Endothelial cell of umbilical vein (primary cell): ENCODE measurements around the gene SETD2. TPM values are rescaled to one million over a fixed set of nuclear protein-coding genes. Genes with fewer than 3 reads are reported as not detected.
"Not testable (repeated sequence)": the region's sequence is repeated elsewhere in the genome, so short reads cannot be mapped to it uniquely, and the experiment has no call there.

ENCODE experiments used
- BruUV-seq: library from RNA; stranded (reverse); fragments of 400-500 nt; replicated peaks from 2 replicates; lab custom pipeline; 2021; lab: Mats Ljungman, UMichigan
- CTCF ChIA-PET: fragments of 300-600, 350-600 bp; sonication (Branson Sonifier 250); formaldehyde crosslinking; loops from one replicate; lab custom pipeline; 2021; ENCODE audit warnings: antibody characterized with exemption, inconsistent platforms; lab: Charles Lee
- POLR2A ChIA-PET: fragments of 300-600, 350-600 bp; sonication (Branson Sonifier 250); formaldehyde crosslinking; loops from one replicate; lab custom pipeline; 2021; ENCODE audit warnings: antibody characterized with exemption, inconsistent platforms; lab: Charles Lee
- DNase-seq: peaks from one replicate; pipeline ENCODE4 v3.0.0-alpha.2; 2011; ENCODE audit warnings: low read depth, low spot score
- FAIRE-seq: peaks from 2 replicates; lab custom pipeline; 2011; peaks lifted over from hg19 to GRCh38; lab: Jason Lieb, UNC
- H2AFZ ChIP-seq: 2 replicates; pipeline ENCODE4 v1.6.0; 2012; ENCODE audit warnings: low read depth, low read length, control low read depth, inconsistent platforms
- H3K27ac ChIP-seq: 2 replicates; pipeline ENCODE4 v1.5.1; 2011; ENCODE audit warnings: low read depth, mild to moderate bottlenecking, control low read depth, low read length, moderate library complexity; ENCODE audit not compliant: insufficient read depth
- H3K27me3 ChIP-seq, 2 experiments: 2 replicates each; pipeline versions ENCODE4 v1.6.0 to v1.6.1; 2011; ENCODE audit warnings: low read length in 2 of 2, mixed read lengths in 1 of 2; ENCODE audit not compliant: control insufficient read depth in 2 of 2, insufficient read depth in 2 of 2
- H3K36me3 ChIP-seq, 2 experiments: 2 replicates in 1 of 2; 3 replicates in 1 of 2; pipeline ENCODE4 v1.5.1; 2011; ENCODE audit warnings: low read length in 2 of 2, mild to moderate bottlenecking in 1 of 2, moderate library complexity in 1 of 2; ENCODE audit not compliant: control insufficient read depth in 2 of 2, insufficient read depth in 2 of 2; ENCODE audit errors: extremely low read depth in 1 of 2
- H3K4me1 ChIP-seq: 3 replicates; pipeline ENCODE4 v1.5.1; 2011; ENCODE audit warnings: mild to moderate bottlenecking, low read length; ENCODE audit not compliant: control insufficient read depth, insufficient read depth; ENCODE audit errors: extremely low read depth
- H3K4me2 ChIP-seq: 2 replicates; pipeline ENCODE4 v1.6.1; 2011; ENCODE audit warnings: low read length, control low read depth, mixed read lengths; ENCODE audit not compliant: insufficient read depth
- H3K4me3 ChIP-seq, 3 experiments: fragments of 200-600 bp in 1 of 3; sonication (generic), shearing (Covaris generic) in 1 of 3; replicated peaks in 1 of 3; 2 replicates each; pipeline ENCODE4 v1.5.1; 2011 to 2016; ENCODE audit warnings: control low read depth in 3 of 3, low read length in 3 of 3, mild to moderate bottlenecking in 2 of 3, inconsistent platforms in 1 of 3, low read depth in 1 of 3, moderate library complexity in 1 of 3; ENCODE audit not compliant: insufficient read depth in 1 of 3
- H3K79me2 ChIP-seq: 2 replicates; pipeline ENCODE4 v1.6.0; 2012; ENCODE audit warnings: low read length, inconsistent platforms; ENCODE audit not compliant: control insufficient read depth, insufficient read depth
- H3K9ac ChIP-seq: replicated peaks from 2 replicates; pipeline ENCODE3; 2011; ENCODE audit warnings: low read length, control low read depth; ENCODE audit not compliant: insufficient read depth; ENCODE audit errors: extremely low read depth
- H3K9me1 ChIP-seq: replicated peaks from 3 replicates; pipeline ENCODE4 v1.6.0; 2011; ENCODE audit warnings: mild to moderate bottlenecking, low read length; ENCODE audit not compliant: control insufficient read depth, insufficient read depth; ENCODE audit errors: extremely low read depth
- H3K9me3 ChIP-seq: replicated peaks from 2 replicates; pipeline ENCODE4 v1.5.1; 2012; ENCODE audit warnings: low read length, inconsistent platforms; ENCODE audit not compliant: control insufficient read depth, insufficient read depth
- H4K20me1 ChIP-seq: replicated peaks from 2 replicates; pipeline ENCODE3; 2011; ENCODE audit warnings: mild to moderate bottlenecking, low read length; ENCODE audit not compliant: control insufficient read depth, insufficient read depth; ENCODE audit errors: extremely low read depth
- EZH2 ChIP-seq: IDR thresholded peaks from 2 replicates; pipeline ENCODE4 v1.6.1; 2012; ENCODE audit warnings: borderline replicate concordance, low read depth, mild to moderate bottlenecking, moderate library complexity, low read length, inconsistent platforms; ENCODE audit not compliant: severe bottlenecking
- FOS ChIP-seq: IDR thresholded peaks from 2 replicates; pipeline ENCODE4 v1.6.1; 2011; ENCODE audit warnings: mild to moderate bottlenecking, low read length, moderate library complexity, borderline replicate concordance; ENCODE audit not compliant: insufficient read depth
- GATA2 ChIP-seq: IDR thresholded peaks from 2 replicates; pipeline ENCODE4 v1.7.0; 2011; ENCODE audit warnings: low read depth, mild to moderate bottlenecking, moderate library complexity, mixed read lengths, low read length; ENCODE audit not compliant: insufficient read length, insufficient read depth
- POLR2A ChIP-seq: IDR thresholded peaks from 2 replicates; pipeline ENCODE4 v1.6.1; 2012; ENCODE audit warnings: low read depth, mild to moderate bottlenecking, control low read depth, low read length
- POLR2AphosphoS5 ChIP-seq: IDR thresholded peaks from 2 replicates; pipeline ENCODE4 v1.6.1; 2012; ENCODE audit warnings: low read depth, mild to moderate bottlenecking, control low read depth, low read length, moderate library complexity; ENCODE audit not compliant: insufficient read depth
- dilution Hi-C: fragments of 300-500 bp; cut with MboI; formaldehyde crosslinking; loops from one replicate; pipeline ENCODE4 v1.15.0; 2019; ENCODE audit warnings: low sequenced_read_pairs; ENCODE audit not compliant: extremely low pct_ligation_motif_present
- intact Hi-C: fragments of 100-400 bp; cut with micrococcal nuclease; formaldehyde crosslinking; loops from one replicate; pipeline ENCODE4 v1.10.0; 2022
- polyA plus RNA-seq, 4 experiments: library from polyadenylated mRNA; depleted of rRNA in 3 of 4; stranded (reverse) in 3 of 4; unstranded in 1 of 4; fragments of >200 nt; gene quantifications; 2 replicates each; pipeline versions ENCODE4 v1.2.1 to v1.2.3, GENCODE V29; 2011 to 2012; ENCODE audit warnings: missing spikeins in 1 of 4
- total RNA-seq: library from RNA; stranded (reverse); gene quantifications from 2 replicates; pipeline ENCODE4 v1.2.3, GENCODE V29; 2021
- TF ChIP-seq, protein P1 (sequence below): IDR thresholded peaks from 2 replicates; pipeline ENCODE4 v1.6.1; 2011; ENCODE audit not compliant: insufficient read depth, insufficient read length

The SETD2 gene
- total and polyA plus RNA-seq, 2 donors (not counting 3 experiments of a cell fraction or from before 2014, with no cell fraction given) = 13.7 to 41.4 TPM

DNA sequence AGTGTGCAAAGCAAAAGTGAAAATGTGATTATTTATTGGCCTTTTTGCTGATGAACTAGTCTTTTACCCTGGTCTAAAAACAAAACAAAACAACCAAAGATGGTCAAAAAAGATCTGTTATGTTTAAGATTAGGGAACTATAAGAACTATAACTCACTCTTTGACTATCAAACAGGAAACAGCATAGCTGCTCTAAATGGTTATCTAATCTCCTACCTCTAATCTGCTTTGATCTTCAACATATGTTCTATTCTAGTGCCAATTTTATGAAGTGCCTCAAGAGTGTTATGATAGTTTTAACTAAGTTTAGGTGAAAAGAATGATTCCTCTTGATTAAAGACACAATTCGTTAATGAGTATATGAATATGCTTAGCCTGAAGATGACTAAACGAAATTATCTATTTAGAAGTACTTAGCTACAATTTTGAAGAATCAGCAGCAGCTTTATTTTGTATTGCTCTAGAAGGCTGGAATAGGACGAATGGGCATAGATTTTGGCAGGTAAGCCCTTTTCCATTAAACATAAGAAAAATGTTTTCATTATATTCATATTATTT is 46.0 kb downstream of the SETD2 start:
- no peak for TF ChIP-seq POLR2AphosphoS5
- TF ChIP-seq FOS = no peak
- TF ChIP-seq EZH2 = no peak
- peak; percentile 45 for TF ChIP-seq GATA2
- TF ChIP-seq, protein P1, sequence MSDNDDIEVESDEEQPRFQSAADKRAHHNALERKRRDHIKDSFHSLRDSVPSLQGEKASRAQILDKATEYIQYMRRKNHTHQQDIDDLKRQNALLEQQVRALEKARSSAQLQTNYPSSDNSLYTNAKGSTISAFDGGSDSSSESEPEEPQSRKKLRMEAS = no peak
- TF ChIP-seq POLR2A = peak; percentile 30
- H3K9me3 ChIP-seq = no peaks in the 10 kb centered on the region
- no peak overlapping the region for H3K4me3 ChIP-seq
- intact Hi-C loops (loop anchor here (5.0 kb wide), 1 partner anchor 204 kb away; no protein-coding TSS in a partner anchor), dilution Hi-C loops (no loop called here)
- CTCF ChIA-PET = interaction anchor here (1.2 to 2.6 kb wide), 3 partner anchors 12 to 206 kb away, joined by 3 to 8 read pairs (median 3); no protein-coding TSS in a partner anchor
- peaks cover 5 to 7% of the 10 kb centered on the region in 2 experiments for H3K36me3 ChIP-seq
- H3K4me2 ChIP-seq = peak overlapping the region; percentile 8
- peaks cover 4% of the 10 kb centered on the region for H4K20me1 ChIP-seq
- no peaks in the 10 kb centered on the region for H3K27me3 ChIP-seq
- H3K9me1 ChIP-seq = no peaks in the 10 kb centered on the region
- no peak overlapping the region for H3K27ac ChIP-seq
- no peak overlapping the region for H2AFZ ChIP-seq
- DNase-seq (peak; percentile 64), FAIRE-seq (peak; percentile 78)
- H3K4me1 ChIP-seq = peaks cover 7% of the 10 kb centered on the region
- POLR2A ChIA-PET = interaction anchor here (0.7 kb wide), 1 partner anchor 38 kb away, joined by 5 read pairs; no protein-coding TSS in a partner anchor
- H3K79me2 ChIP-seq = no peaks in the 10 kb centered on the region
- BruUV-seq = no TSS peak
- H3K9ac ChIP-seq = no peak overlapping the region

DNA sequence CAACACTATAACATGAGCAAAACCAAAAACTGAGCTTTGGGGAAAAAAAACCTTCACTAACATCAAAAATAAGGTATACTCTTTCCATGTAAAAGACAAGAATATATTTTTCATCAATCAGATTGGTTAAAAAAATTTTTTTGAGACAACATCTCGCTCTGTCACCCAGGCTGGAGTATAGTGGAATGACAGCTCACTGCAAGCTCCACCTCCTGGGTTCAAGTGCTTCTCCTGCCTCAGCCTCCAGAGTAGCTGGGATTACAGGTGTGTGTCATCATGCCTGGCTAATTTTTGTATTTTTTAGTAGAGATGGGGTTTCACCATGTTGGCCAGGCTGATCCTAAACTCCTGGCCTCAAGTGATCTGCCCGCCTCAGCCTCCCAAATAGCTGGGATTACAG is 48.4 kb downstream of the SETD2 start:
- FAIRE-seq, DNase-seq, H3K27ac ChIP-seq, H2AFZ ChIP-seq, H3K9me1 ChIP-seq, H3K9me3 ChIP-seq, BruUV-seq, H3K9ac ChIP-seq, H3K27me3 ChIP-seq, dilution Hi-C loops, H3K79me2 ChIP-seq, H3K4me1 ChIP-seq, H4K20me1 ChIP-seq, H3K4me3 ChIP-seq, POLR2A ChIA-PET, H3K36me3 ChIP-seq, H3K4me2 ChIP-seq: not testable (repeated sequence)
- intact Hi-C loops = loop anchor here (2.0 to 5.0 kb wide), 2 partner anchors 15 to 207 kb away; no protein-coding TSS in a partner anchor
- CTCF ChIA-PET = interaction anchor here (1.1 to 1.3 kb wide), 2 partner anchors 15 to 19 kb away, joined by 3 to 4 read pairs; no protein-coding TSS in a partner anchor
